ENCODE results near the gene TMEM209.
"Not testable (repeated sequence)": the region's sequence is repeated elsewhere in the genome, so short reads cannot be mapped to it uniquely, and the experiment has no call there.

Gene TMEM209

DNA sequence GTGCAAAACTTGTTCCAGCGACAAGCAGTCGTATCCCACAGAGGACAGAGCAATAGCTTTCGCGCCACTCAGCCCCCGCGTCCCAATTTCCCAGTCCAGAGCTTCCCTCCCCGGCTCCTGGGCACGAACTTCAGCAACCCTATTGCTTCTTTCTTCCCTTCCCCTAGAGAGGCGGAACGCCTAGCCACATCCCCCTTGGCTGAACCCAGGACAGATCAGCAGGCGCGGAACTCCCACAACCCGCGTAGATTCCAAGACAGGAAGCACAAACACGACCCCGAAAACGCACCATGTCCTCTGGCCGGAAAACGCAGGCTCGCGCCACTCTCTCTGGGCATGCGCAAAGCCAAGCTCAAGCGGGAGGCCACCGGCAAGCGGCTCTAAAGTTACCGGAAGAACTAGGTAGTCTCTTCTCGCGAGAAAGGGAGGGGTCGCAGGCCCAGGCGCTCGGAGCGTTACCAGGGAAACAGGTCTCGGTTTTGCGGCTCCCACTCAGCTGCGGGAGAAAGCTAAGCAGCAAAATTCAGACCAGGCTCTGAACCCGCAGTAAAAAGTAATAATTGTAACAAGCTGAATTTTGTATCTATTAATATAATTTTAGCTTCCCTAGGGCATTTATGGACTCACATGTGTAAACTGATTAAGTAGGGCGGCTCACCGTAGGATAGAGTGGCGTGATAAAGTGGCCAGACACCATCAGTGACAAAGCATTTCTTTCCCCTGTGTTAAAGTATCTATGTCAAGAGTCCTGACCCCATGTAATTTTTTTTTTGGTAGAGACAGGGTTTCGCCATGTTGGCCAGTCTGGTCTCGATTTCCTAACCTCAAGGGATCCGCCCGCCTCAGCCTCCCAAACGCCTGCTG lies at the start of gene TMEM209:
TSS of gene TMEM209 (minus strand) at position 323 of the 864 bp plus-strand sequence. CDS start at position 292, 31 bp downstream.
- in situ Hi-C loops (cut with MboI; ENCODE audit: low sequenced_read_pairs): no loop called here

DNA sequence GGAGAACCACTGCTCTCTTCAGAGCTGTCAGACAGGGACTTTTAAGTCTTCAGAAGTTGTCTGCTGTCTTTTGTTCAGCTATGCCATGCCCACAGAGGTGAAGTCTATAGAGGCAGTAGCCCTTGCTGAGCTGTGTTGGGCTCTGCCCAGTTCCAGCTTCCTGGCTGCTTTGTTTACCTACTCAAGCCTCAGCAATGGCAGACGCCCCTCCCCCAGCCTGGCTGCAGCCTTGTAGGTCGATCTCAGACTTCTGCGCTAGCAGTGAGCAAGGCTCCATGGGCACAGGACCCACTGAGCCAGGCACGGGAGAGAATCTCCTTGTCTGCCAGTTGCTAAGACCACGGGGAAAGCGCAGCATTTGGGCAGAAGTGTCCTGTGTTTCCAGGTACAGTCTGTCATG lies 49.3 kb upstream of the TMEM209 start:
- in situ Hi-C loops (cut with MboI; ENCODE audit: low sequenced_read_pairs): no loop called here

DNA sequence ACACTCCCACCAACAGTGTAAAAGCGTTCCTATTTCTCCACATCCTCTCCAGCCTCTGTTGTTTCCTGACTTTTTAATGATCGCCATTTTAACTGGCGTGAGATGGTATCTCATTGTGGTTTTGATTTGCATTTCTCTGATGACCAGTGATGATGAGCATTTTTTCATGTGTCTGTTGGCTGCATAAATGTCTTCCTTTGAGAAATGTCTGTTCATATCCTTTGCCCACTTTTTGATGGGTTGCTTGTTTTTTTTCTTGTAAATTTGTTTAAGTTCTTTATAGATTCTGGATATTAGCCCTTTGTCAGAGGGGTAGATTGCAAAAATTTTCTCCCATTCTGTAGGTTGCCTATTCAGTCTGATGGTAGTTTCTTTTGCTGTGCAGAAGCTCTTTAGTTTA lies 44.4 kb upstream of the TMEM209 start:
- in situ Hi-C loops (cut with MboI; ENCODE audit: low sequenced_read_pairs): not testable (repeated sequence)

DNA sequence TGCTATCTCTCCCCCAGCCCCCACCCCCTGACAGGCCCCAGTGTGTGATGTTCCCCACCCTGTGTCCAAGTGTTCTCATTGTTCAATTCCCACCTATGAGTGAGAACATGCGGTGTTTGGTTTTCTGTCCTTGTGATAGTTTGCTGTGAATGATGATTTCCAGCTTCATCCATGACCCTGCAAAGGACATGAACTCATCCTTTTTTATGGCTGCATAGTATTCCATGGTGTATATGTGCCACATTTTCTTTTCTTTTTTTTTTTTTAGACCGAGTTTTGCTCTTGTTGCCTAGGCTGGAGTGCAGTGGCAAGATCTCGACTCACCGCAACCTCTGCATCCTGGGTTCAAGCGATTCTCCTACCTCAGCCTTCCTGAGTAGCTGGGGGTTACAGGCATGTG lies 43.6 kb upstream of the TMEM209 start:
- in situ Hi-C loops (cut with MboI; ENCODE audit: low sequenced_read_pairs): not testable (repeated sequence)

DNA sequence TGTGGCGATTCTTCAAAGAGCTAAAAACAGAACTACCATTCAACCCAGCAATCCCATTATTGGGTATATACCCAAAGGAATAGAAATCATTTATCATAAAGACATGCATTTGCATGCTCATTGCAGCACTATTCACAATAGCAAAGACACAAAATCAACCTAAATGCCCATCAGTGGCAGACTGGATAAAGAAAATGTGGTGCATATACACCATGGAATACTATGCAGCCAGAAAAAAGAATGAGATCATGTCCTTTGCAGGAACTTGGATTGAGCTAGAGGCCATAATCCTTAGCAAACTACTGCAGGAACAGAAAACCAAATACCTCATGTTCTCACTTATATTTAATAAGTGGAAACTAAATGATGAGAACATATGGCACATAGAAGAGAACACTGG lies 41.3 kb upstream of the TMEM209 start:
- in situ Hi-C loops (cut with MboI; ENCODE audit: low sequenced_read_pairs): not testable (repeated sequence)

DNA sequence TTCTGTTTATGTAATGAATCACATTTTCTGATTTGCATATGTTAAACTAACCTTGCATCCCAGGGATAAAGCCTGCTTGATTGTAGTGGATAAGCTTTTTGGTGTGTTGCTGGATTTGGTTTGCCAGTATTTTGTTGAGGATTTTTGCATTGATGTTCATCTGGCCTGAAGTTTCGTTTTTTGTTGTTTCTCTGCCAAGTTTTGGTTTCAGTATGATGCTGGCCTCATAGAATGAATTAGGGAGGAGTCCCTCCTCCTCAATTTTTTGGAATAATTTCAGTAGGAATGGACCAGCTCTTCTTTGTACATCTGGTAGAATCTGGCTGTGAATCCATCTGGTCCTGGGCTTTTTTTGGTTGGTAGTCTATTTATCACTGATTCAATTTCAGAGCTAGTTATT lies 38.3 kb upstream of the TMEM209 start:
- in situ Hi-C loops (cut with MboI; ENCODE audit: low sequenced_read_pairs): not testable (repeated sequence)

DNA sequence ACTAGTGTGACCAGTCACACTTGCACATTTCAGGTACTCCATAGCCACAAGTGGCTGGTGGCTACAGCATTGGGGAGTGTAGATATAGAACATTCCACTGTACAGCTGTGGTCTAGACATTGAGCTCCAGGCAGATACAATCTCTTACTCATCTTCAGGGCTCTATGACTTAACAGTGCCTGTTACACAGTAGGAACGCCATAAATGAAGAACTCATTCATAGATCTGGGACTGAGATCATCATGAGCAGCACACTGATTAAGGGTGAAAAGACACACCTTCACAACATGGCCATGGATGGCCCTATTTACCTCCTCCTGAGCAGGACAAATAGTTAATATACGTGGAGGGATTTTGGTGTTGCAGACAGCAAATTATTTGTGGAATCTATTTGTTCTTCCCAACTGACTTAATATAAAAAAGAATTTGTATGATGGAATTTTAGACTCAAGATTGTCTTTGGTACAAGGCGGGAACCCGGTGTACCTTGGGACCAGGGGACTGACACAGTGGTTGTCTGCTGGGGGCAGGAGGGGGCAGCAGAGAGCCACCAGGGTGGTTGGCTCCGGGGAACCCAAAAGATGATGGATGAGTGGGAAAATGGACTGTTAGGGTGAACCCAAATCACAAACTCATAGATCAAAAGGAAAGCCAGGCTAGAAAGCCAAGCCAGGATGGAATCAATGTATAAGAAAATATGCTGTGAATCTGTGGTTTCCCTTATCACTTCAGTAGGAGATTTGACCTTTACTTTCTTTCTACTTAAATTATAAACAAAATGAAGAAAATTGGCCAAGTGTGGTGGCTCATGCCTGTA lies 37.2 kb upstream of the TMEM209 start:
- in situ Hi-C loops (cut with MboI; ENCODE audit: low sequenced_read_pairs): no loop called here

DNA sequence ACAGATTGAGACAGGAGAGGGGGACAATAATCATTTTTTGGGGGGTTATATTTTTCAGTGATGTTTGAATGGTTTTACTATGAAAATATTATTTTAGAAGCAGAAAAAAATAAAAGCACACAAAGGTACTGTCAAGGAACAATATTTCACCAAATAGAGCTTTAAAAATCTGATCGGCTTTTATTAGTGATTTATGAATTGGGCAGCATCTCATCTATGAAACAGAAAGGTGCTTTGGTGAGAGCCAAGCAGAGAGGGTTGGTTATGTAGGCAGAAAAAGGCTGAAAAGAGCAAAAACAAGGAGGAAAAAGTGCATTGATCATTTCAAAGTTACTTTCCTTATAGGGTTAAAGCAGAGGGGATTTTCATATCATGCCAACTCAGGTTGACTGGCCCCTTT lies 35.0 kb upstream of the TMEM209 start:
- in situ Hi-C loops (cut with MboI; ENCODE audit: low sequenced_read_pairs): no loop called here

DNA sequence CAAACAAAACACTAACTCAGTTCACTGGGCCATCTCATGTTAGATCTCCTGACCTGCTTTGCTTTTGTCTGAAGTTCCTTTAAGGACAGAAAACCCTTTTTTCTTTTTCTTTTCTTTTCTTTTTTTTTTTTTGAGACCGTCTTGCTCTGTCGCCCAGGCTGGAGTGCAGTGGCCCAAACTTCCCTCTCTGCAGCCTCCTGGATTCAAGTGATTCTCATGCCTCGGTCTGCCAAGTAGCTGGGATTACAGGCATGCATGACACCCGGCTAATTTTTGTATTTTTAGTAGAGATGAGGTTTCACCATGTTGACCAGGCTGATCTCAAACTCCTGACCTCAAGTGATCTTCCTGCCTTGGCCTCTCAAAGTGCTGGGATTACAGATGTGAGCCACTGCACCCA lies 31.2 kb upstream of the TMEM209 start:
- in situ Hi-C loops (cut with MboI; ENCODE audit: low sequenced_read_pairs): not testable (repeated sequence)

DNA sequence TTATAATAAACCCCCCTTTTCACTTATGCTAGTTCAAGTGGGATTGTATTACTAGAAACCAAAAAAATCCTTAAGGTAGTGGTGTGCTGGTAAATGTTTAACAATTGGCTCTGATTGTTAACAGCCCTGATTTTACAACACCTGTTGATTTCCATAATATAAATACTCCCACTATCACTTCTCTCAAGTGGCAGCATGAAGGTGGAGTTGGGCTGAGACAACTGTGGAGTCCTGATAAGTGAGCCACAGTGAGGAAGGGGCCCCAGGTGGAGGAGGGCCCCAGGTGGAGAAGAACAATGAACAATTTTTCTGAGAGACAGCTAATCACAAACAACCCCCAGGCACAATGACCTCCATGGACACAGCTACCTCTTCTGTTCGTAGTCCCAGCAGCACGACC lies 28.9 kb upstream of the TMEM209 start:
- in situ Hi-C loops (cut with MboI; ENCODE audit: low sequenced_read_pairs): no loop called here

DNA sequence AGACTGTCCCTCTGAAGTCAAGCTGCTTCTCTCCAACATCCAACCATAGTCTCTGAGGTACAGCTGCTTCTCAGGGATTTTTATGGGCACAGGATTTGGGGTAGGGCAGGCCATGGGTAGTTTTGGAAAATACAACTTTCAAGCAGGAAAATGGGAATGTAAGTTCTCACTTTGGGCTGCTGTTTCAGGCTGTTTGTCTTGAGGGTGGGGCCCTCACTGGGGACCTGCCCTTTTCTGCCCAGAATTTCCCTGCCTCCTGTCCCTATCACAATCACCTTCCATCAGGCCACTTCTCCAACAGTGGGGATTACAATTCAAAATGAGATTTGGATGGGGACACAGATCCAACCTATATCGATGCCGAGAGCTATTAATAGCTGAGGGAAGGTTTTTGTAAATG lies 27.0 kb upstream of the TMEM209 start:
- in situ Hi-C loops (cut with MboI; ENCODE audit: low sequenced_read_pairs): no loop called here

DNA sequence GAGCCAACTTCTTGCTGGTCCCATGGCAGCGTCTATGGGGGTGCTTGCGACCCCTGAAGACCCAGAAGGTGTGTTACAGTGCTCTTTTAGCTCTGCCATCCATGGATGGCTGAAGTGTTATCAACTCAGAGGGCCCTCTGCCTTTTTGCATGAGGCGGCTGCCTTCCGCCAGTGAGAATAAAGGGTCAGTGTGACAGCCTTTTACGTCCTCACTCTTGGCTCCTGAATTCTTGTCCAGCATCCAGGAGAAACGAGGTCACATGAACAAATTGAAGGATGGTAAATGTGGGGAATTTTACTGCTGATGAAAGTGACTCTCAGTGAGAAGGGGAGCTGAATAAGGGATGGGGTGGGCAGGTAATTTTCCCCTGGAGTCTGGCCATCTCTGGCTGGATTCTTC lies 26.6 kb upstream of the TMEM209 start:
- in situ Hi-C loops (cut with MboI; ENCODE audit: low sequenced_read_pairs): no loop called here

DNA sequence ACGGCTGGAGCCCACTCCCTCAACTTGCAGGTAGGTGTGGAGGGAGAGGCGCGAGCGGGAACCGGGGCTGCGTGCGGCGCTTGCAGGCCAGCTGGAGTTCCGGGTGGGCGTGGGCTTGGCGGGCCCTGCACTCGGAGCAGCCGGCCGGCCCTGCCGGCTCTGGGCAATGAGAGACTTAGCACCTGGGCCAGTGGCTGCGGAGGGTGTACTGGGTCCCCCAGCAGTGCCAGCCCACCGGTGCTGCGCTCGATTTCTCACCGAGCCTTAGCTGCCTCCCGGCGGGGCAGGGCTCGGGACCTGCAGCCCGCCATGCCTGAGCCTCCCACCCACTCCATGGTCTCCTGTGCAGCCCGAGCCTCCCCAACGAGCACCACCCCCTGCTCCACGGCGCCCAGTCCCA lies 24.8 kb upstream of the TMEM209 start:
- in situ Hi-C loops (cut with MboI; ENCODE audit: low sequenced_read_pairs): not testable (repeated sequence)

DNA sequence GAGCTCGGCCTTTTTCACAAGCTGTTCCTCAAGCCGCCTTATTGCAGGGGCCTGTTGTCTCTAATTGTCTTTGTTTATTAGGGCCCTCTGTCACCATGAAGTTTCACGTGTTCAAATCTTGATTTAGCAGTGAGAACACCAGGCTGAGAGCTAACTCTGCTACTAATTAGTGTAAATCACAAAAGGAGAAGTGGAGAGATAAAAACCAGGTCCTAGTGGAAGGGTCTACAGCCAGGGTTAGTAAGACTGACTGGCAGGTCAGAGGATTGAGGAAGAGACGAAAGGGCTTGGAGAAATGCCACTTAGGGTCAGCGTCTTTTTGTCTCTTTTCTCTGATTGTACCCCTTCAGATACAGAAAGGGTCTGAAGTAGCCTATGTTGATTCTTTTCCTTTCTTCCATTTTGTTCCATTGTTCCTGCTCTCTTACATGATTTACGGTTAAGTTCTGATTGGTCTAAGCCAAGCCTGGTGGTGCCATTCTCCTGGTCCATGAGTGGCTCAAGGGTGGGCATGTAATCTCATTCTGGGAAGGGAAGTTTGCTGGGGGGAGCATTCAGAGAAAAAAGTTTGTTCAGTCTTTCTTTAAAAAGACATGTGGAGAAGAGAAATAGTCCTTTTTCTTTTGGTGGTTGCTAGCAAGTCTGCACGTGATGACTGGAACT lies 23.8 kb upstream of the TMEM209 start:
- in situ Hi-C loops (cut with MboI; ENCODE audit: low sequenced_read_pairs): no loop called here

DNA sequence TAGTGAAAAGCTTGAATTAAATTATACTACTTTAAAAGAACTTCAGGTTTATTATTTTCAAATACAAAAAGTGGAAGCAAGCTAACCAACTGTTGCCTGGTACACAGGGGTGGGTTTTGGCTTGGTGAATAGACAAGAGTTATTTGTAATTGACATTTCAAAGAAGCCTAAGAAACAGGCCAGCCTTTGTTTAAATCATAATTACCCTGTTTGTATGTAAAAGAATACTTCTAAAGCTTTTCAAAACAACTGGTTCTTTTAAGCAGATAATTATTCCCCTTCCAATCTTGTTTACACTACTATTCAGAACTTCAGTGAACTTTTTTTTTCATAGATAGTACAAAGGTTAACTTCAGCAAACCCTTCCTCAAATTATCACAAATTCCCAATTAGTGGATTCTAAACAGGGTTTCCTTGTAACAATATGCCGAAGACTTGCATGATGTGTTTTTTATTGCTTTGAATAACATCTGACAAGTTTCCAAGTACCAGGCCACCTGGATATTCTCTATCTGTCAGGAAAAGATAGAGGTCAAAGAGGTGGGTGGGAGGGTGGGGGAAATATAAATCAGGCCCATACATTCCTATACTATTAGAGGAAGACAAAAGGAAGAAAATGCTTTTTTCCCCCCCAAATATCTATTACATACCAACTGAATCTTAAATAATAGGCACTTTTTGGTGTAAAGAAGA lies 22.8 kb upstream of the TMEM209 start:
- in situ Hi-C loops (cut with MboI; ENCODE audit: low sequenced_read_pairs): no loop called here

DNA sequence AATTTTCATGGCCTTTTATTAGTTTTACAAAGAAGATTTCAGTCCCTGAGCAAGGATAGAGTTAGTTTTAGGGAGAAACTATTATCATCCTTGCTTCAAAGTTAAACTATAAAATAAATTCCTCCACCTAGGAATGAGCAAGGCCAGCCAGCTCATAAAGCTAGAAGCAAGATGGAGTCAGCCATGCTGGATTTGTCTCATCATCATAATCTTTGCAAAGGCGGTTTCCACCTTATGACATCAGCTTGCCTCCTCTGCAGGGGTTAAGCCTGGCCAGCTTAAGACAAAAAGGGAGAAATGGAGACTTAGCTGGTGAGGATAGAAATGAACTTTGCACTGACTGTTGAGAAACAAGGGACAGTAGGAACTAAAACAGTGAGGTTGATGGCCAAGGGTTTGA lies 21.1 kb upstream of the TMEM209 start:
- in situ Hi-C loops (cut with MboI; ENCODE audit: low sequenced_read_pairs): no loop called here

DNA sequence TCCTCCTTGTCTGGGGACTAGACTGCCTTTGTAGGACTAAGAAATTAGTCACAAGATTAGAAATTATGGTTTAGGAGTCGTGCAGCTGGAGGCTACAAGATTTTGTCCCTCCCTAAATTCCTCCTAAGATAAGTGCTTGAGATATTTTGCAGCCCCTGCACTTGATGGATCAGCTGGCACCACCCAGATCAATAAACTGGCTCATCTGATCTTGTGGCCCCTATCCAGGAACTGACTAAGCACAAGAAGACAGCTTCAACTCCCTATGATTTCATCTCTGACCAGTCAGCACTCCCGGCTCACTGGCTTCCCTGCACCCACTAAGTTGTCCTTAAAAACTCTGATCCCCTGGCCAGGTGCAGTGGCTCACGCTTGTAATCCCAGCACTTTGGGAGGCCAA lies 19.7 kb upstream of the TMEM209 start:
- in situ Hi-C loops (cut with MboI; ENCODE audit: low sequenced_read_pairs): not testable (repeated sequence)

DNA sequence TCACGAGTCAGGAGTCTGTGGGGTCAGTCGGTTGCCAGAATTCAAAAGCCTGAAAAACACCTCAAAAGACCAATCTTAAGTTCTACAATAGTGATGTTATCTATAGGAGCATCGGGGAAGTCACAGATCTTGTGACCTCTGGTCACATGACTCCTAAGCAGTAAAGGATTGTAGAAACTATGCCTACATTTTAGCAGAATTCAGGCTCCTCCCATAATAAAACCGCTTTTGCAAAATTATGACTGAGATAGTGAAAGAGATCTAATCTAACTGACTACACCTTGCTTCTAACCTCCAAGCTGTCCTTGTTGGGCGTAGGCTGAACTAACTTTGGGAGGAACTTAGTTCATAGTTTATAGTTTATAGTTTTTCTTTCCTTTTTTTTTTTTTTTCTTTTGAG lies 19.0 kb upstream of the TMEM209 start:
- in situ Hi-C loops (cut with MboI; ENCODE audit: low sequenced_read_pairs): no loop called here

DNA sequence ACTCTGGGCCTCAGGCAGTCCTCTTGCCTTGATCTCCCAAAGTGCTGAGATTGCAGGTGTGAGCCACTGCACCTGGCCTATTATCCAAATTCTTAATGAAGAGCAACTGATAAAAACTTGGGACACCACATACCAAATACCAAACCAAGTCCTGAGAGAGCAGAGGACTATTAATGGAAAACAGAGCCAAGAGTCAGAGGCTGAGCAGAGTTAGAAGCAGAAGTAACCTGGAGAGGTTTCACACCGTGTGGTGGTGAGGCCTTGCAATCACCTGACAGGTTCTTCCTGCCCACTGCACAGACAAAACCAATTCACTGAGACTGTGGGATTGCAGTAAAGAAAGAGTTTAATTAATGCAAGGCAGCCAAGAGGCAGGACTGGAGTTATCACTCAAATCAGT lies 18.4 kb upstream of the TMEM209 start:
- in situ Hi-C loops (cut with MboI; ENCODE audit: low sequenced_read_pairs): no loop called here

DNA sequence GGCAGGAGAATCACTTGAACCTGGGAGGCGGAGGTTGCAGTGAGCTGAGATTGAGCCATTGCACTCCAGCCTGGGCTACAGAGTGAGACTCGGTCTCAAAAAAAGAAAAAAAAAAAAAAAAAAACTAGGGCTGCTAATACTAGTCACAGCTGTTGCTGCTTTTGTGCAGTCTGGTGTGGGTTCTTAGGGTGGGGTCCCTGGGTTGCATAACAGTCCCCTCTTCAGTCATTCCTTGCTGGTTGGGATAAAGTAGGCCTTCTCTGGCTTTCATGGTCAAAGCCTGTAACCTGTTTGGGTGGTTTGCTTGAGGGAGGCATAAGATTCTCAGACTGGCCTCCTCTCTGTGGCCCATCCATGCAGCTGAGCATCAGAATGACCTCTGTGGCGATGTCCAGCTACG lies 16.5 kb upstream of the TMEM209 start:
- in situ Hi-C loops (cut with MboI; ENCODE audit: low sequenced_read_pairs): no loop called here

DNA sequence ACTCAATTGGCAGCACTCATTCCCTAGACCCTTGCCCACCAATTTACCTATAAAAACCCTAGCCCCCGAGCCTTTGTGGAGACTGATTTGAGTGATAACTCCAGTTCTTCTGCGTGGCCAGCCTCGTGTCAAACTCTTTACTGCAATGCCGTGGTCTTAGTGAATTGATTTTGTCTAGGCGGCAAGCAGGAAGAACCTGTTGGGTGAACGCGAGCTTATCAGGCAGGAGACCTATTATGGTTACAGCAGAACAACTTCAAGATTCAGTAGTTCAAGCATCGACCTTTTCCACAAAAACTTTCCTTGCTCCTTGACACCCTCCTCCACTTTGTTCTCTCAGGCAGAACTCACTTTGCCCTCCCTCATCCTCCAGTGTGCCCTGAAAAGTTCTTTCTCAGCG lies 14.7 kb upstream of the TMEM209 start:
- in situ Hi-C loops (cut with MboI; ENCODE audit: low sequenced_read_pairs): no loop called here

Measured in HL-60/S4 treated with retinoic acid at 250 ng/mL for 4 days and 3 days (cell line).